ENCODE results near the gene FAM185A.

The FAM185A gene

DNA sequence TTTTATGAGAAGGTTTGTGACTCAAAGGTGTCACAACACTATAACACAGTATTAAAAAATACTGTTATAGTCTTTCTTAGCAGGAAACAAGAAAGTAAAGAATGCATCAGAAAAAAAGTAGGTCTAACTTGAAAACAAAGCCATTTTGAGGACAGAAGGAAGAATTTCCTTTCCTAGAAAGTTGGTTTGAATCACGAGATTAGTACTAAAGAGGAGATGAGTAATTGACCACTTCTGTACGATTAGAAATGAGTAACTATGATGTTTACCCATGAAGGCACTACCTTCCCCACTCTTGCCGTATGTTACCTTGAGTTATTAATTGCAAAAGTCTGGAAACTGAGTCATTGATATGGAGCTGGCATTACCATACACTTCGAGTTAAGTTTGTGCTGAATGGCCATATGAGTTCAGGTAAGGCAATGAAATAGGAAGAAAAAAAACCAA, 65.2 kb downstream of the FAM185A start:
- TF ChIP-seq REST (IDR thresholded peaks at IDR 0.05; ENCODE audit: low read depth) (no peak), CEBPB (IDR thresholded peaks at IDR 0.05) (no peak), YY1 (IDR thresholded peaks at IDR 0.05; ENCODE audit: low read depth) (no peak), TAF1 (IDR thresholded peaks at IDR 0.05; ENCODE audit: low read depth) (no peak), NFIC (IDR thresholded peaks at IDR 0.05) (no peak), USF1 (IDR thresholded peaks at IDR 0.05) (no peak), TEAD4 (IDR thresholded peaks at IDR 0.05) (no peak), FOXM1 (IDR thresholded peaks at IDR 0.05; ENCODE audit: borderline replicate concordance, low read depth) (no peak), ZBTB7A (IDR thresholded peaks at IDR 0.05; ENCODE audit: low read depth) (no peak), TCF12 (IDR thresholded peaks at IDR 0.05; ENCODE audit: low read depth) (no peak), EP300 (IDR thresholded peaks at IDR 0.05; ENCODE audit: borderline replicate concordance) (no peak), RAD21 (IDR thresholded peaks at IDR 0.05; ENCODE audit: low read depth) (no peak), MAX (IDR thresholded peaks at IDR 0.05) (no peak), CREB1 (IDR thresholded peaks at IDR 0.05; ENCODE audit: low read depth) (no peak)

GRCh38 chr7:102817616-102818573, 69.1 kb downstream of the FAM185A start:
- TF ChIP-seq EGR1 (IDR thresholded peaks at IDR 0.05) (no peak), TCF12 (IDR thresholded peaks at IDR 0.05; ENCODE audit: low read depth) (no peak)

DNA sequence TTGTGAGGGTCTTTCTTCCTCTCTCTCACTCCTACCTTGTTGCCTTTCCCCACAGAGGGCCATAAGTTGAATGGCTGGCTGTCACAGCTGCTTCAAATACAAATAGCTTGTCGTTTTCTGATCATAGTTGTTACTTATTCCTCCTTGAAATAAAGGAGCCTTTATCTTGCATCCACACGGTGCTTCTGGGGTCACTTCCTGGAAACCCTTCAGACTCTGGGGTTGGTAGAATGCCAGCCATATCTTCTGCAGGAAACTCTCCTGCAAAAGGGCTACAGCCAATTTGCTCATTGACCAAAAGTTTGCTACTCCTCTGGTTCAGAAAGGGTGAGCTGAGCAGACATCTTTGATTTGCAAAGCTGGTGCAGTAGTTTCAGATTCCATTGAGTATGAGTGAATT, 70.4 kb downstream of the FAM185A start:
- TF ChIP-seq NFIC (IDR thresholded peaks at IDR 0.05) = no peak
- TF ChIP-seq TEAD4 (IDR thresholded peaks at IDR 0.05) = no peak
- no peak for TF ChIP-seq FOXM1 (IDR thresholded peaks at IDR 0.05; ENCODE audit: borderline replicate concordance, low read depth)
- TF ChIP-seq TCF12 (IDR thresholded peaks at IDR 0.05; ENCODE audit: low read depth) = no peak
- TF ChIP-seq REST (IDR thresholded peaks at IDR 0.05; ENCODE audit: low read depth) = no peak
- TF ChIP-seq TAF1 (IDR thresholded peaks at IDR 0.05; ENCODE audit: low read depth) = no peak
- no peak for TF ChIP-seq ZBTB7A (IDR thresholded peaks at IDR 0.05; ENCODE audit: low read depth)
- TF ChIP-seq CEBPB (IDR thresholded peaks at IDR 0.05) = no peak
- TF ChIP-seq RAD21 (IDR thresholded peaks at IDR 0.05; ENCODE audit: low read depth) = no peak
- no peak for TF ChIP-seq CREB1 (IDR thresholded peaks at IDR 0.05; ENCODE audit: low read depth)
- TF ChIP-seq EP300 (IDR thresholded peaks at IDR 0.05; ENCODE audit: borderline replicate concordance) = no peak
- no peak for TF ChIP-seq EGR1 (IDR thresholded peaks at IDR 0.05)
- no peak for TF ChIP-seq USF1 (IDR thresholded peaks at IDR 0.05)
- TF ChIP-seq YY1 (IDR thresholded peaks at IDR 0.05; ENCODE audit: low read depth) = no peak
- no peak for TF ChIP-seq MAX (IDR thresholded peaks at IDR 0.05)

DNA sequence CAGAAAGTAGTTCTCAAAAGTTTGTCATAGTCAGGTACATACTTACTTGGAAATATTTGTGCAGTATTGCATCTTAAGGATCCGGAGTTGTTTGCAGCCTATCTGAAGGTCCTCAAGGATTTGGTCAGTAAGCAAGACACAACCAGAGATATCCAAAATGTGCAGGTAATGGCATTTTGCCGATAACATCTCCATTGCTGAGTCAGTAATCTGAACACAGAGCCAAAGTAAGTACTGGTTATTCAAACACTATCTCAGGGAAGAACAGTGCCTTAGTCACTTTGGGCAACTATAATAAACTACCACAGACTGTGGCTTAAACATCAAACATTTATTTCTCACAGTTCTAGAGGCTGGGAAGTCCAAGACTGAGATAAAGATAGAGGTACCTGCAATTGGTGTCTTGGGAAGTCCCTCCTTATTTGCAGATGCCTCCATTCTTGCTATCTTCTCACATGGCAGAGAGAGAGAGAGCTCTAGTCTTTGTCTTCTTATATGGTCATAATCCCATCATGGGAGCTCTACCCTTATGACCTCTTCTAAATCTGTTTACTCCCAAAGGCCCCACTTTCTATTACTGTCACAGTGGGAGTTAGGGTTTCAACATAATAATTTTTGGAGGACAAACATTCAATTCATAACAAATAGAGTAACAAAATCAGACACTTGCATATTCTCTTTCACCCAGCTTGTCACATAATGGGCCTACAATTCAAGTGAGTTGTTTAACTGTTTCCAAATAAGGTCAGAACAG, 73.4 kb downstream of the FAM185A start:
- TF ChIP-seq EP300 (IDR thresholded peaks at IDR 0.05; ENCODE audit: borderline replicate concordance) (no peak), TCF12 (IDR thresholded peaks at IDR 0.05; ENCODE audit: low read depth) (no peak), NFIC (IDR thresholded peaks at IDR 0.05) (no peak), TAF1 (IDR thresholded peaks at IDR 0.05; ENCODE audit: low read depth) (no peak), YY1 (IDR thresholded peaks at IDR 0.05; ENCODE audit: low read depth) (no peak), ZBTB7A (IDR thresholded peaks at IDR 0.05; ENCODE audit: low read depth) (no peak)

DNA sequence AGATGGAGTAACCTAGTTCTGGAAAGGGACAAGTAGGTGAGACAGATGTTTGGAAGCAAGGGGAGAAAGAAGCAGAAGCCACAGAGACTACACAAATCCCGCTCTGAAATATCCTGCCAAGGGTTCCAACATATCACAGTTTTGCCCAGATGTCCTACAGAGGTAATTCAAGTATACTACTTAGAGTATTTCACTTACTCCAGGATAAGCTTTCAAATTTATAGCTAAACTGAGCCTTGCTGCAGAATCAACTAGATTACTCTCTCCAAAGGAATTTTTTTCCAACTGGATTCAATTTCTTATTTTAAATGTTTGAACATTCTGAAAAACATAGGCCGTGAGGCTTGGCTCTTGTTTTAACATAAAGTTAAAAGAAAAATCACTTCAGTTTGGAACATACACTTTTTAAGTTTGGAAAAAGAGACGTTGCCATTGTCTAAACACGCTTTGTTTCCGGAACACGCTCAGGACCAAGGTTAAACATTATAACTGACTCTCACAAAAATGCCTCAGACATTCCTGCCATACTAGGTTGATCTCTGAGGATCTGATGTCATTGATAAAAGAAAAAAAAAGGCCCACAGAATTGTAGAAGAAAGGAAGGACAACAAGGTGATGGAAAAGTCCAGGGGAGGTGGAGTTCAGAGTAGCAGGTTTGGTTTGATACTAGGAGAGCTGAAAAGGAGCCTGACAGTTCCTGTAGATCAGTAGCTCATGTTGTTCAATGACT, 74.8 kb downstream of the FAM185A start:
- TF ChIP-seq YY1 (IDR thresholded peaks at IDR 0.05; ENCODE audit: low read depth) = no peak
- TF ChIP-seq CEBPB (IDR thresholded peaks at IDR 0.05) = no peak
- TF ChIP-seq EP300 (IDR thresholded peaks at IDR 0.05; ENCODE audit: borderline replicate concordance) = no peak
- no peak for TF ChIP-seq MAX (IDR thresholded peaks at IDR 0.05)
- TF ChIP-seq REST (IDR thresholded peaks at IDR 0.05; ENCODE audit: low read depth) = no peak
- TF ChIP-seq CREB1 (IDR thresholded peaks at IDR 0.05; ENCODE audit: low read depth) = no peak
- no peak for TF ChIP-seq TEAD4 (IDR thresholded peaks at IDR 0.05)
- TF ChIP-seq ZBTB7A (IDR thresholded peaks at IDR 0.05; ENCODE audit: low read depth) = no peak
- no peak for TF ChIP-seq TCF12 (IDR thresholded peaks at IDR 0.05; ENCODE audit: low read depth)
- TF ChIP-seq USF1 (IDR thresholded peaks at IDR 0.05) = no peak
- TF ChIP-seq NFIC (IDR thresholded peaks at IDR 0.05) = no peak
- no peak for TF ChIP-seq FOXM1 (IDR thresholded peaks at IDR 0.05; ENCODE audit: borderline replicate concordance, low read depth)
- TF ChIP-seq RAD21 (IDR thresholded peaks at IDR 0.05; ENCODE audit: low read depth) = no peak
- TF ChIP-seq TAF1 (IDR thresholded peaks at IDR 0.05; ENCODE audit: low read depth) = no peak
- TF ChIP-seq EGR1 (IDR thresholded peaks at IDR 0.05) = no peak
